ENCODE measurements around the gene CDKN2B-AS1.

CDKN2B-AS1 gene

DNA sequence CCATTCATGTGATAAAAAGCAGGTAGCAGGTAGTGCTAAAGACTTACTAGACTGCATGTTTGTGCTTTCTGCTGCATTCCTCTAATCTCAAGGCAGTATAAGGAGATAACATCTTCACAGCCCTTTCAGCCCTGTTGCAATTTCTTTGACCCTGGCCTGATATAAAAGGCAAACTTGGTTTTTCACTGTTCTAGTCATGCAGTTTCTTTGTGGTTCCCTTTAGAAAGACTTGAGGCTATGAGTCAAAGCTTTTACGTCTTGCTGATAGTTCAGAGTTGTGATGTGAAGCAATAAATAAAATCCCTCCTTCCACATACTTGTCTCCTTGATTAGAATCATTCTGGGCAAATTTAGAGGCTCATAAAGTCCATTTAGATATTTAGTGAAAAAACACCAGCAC, 103.1 kb downstream of the CDKN2B-AS1 start:
- peak; percentile 86 for DNase-seq

DNA sequence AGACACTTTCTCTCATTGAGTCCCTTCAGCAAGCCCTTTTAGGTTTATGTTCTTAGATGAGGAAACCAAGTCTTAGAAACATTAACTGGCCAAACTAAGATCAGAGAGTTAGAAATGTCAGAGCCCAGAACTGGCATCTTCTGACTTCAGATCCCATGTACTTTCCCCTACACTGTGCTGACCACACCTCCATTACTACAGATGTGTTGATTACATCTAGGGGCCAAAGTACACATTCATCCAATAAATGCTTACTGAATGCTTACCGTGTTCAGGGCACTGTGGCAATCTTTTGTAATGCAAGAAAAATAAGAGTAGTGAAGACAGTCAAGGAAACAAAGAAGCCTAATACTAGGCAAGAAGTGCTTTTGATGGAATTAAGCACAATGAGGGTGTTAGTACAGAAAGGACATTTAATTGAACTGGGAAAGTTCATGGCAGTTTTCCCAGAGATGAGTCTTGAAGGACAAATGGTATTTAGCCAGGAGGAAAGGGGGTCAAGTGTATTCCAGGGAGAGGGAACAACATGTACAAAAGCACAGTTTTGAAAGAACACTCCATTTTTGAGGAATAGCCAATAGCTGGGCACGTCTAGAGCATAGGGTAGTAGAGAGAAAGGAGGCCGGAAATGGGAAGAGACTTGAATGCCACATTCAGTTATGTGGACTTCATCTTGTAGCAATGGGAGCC, 104.2 kb downstream of the CDKN2B-AS1 start:
- no peak for DNase-seq

DNA sequence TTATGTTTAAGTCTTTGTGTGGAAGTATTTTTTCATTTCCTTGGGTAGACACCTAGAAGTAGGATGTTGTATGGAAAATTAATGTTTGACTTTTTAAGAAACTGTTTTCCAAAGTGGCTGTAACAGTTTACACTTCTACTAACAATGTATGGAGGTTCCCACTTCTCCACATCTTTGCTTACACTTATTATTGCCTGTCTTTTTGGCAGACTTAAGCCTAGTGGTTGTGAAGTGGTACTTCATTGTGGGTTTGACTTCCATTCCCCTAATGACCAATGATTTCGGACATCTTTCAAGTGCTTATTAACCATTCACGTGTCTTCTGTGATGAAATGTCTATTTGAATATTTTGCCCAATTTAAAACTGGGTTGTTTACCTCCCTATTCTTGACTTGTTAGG, 106.0 kb downstream of the CDKN2B-AS1 start:
- DNase-seq: no peak

DNA sequence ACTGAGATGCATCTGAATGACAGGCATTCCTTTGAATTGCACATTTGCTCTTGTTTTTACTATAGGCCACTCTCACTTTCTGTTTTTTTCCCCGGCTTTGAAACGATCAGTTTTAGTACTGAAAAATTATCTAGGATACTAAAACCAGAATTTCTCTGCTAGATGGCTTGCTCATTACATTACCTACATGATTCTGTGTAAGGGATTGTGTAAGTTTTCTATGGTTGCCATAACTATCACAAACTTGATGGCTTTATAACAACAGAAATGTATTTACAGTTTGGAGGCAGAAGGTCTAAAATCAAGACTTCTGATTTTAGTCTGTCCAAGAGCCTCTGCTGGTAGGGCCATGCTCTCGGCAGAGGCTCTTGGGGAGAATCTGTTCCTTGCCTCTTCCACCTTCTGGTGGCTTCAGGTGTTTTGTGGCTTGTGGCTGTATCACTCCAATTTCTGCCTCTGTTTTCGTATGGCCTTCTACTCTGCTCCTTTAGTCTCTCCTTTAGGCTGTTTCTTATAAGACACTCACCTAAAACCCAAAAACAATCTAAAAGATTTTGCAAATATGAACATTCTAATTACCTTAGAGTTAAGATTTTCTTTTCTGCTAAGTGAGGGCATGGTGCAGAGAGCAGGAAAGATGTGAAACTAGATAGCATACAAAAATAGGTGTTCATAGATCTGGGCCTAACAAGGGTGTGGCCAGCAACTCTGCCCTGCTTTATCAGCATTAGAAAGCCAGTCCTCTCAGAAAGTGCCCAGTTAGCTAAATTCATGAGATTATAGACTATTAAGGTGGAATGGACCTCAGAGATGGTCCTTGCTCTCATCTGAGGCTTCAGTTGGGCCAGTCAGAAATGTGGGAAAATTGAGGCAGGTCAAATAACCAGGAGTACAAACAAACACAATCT, 107.8 kb downstream of the CDKN2B-AS1 start:
- DNase-seq: no peak

DNA sequence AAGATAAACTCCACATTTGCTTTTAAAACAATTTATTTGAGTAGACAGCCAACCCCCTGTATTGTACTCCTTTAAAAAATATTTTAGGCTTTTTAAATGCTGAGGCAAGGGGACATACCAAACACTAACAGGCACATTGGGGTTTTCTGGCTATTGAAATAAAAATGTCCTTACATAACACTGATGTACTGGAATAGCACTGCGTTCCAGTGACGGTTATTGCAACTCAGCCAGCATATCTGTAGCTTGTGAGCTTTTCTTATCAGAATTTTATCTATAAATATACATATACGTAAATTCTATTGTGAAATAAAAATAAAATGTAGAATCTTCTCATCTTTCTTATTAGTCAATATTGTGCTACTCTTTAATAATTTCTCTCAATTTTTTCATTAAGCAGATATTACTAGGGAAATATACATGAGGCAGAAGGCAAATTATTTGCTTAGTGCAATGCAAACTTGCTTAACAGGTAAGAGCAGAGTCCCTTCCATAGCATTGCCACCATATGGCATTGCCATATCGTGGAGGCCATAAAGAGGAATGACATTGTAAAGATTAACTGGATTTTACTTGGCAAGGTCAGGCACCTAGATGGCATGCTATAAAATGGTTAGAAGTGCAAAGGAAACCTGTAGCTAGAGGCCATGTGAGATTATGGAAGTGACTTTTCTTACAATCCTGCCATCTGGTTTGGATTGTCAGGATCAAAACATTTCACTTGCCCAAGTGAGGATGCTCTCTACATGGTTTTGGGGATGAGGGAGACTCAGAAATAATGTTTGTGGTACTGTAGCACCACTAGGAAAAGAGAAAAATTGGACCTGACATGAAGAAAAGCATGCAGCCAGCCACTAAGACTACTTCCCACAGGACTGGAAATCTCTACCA, 109.3 kb downstream of the CDKN2B-AS1 start:
- peak; percentile 67 for DNase-seq

DNA sequence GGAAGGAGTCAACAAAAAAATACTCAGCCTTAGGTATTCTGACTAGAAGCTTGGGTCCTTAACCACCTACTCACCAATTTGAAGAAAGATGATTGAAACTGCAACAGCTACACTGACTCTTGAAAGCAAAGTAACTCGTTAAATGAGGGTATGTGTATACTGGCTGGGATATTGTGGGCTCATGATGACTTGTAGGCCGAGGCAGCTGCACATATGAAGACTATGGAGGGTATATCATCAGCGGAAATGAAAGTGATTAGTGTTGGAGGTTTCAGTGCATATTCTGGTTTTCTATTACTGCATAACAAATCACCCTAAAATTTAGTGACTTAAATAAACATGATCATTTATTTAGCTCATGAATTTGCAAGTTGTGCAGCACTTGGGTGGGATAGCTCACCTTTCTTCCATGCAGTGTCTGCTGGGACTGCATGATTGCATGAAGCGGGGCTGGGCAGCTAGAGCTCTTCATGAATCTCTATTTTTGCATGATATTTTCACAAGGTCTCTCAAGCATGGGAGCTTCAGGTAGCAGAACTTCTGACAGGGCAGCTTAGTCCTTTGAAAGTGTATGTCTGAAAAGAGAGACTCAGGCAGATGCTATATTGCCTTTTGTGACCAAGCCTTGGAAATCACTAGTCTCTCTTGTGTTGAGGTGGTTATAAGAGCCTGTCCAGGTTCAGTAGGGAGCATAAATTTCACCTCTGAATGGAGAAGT, 110.6 kb downstream of the CDKN2B-AS1 start:
- no peak for DNase-seq

DNA sequence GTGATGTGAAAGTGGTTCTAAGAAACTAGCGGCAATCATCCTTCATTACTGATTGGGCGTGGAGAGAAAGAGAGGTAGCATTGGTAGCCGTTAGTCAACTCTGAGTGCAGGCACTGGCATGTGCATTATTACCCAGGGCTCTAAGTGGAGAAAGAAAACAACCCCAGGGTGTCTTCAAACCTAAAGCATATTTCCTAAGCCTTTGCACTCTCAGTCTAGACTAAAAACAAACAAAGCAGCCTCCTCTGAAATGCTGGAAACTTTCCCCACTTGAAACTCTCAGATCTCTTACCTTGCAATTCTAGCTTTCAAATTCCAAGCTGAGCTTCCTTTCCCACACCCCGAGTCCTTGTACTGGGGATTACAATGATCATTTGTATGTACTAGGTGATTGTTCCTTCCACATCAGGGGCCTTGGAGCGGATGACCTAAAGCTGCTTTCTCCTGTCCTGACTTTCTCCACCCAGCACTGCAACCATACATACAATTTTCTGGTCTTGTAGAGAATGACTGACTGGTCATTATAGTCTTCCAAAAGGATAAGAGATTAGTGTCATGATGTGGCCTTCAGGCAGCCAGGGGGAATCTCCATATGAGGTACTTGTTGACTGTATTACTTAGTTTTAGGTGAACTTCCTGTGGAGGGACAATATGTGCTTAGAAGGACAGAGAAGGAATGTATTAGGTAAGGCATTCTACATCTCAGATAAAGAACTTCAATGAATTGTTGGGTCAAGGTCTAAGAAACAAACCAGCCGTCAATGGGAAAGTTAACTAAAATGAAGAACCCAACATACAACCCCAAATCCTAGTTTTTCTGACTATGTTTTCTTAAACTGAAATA, 112.8 kb downstream of the CDKN2B-AS1 start:
- DNase-seq: peak; percentile 69

DNA sequence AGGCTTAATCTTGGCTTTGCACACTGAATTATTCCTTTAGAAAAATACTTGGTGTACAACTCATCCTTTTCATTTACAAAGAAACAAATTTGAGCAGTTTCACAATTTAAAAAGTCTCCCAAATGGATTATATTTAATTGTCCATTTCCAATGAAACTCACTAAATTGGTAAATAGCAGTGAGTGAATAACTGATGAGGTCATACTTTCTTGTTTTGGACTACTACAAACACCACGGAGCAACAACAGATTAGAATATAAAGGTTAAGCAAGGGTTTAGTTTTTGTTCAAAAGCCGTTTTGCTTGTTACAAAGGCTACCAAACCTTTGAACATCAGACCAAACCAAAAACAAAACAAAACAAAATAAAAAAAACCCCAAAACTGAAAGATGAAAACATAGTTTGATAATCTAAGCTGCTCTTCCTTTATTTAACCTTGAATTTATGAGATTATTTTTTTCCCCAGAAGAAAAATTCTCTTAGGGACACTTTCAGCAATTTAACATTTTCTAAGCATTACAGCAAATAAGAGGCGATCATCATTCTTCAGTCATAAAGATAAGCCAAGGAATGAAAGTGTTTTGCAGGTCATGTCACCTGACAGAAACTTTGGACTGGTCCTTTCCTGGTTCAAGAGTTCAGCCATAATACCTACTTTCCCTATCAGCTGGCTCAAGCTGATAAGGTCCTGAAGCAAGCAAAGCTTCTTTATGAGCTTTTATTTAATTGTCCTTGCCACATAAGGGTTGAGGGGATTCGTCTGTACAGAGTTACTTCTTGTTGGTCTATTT, 114.2 kb downstream of the CDKN2B-AS1 start:
- DNase-seq: no peak

DNA sequence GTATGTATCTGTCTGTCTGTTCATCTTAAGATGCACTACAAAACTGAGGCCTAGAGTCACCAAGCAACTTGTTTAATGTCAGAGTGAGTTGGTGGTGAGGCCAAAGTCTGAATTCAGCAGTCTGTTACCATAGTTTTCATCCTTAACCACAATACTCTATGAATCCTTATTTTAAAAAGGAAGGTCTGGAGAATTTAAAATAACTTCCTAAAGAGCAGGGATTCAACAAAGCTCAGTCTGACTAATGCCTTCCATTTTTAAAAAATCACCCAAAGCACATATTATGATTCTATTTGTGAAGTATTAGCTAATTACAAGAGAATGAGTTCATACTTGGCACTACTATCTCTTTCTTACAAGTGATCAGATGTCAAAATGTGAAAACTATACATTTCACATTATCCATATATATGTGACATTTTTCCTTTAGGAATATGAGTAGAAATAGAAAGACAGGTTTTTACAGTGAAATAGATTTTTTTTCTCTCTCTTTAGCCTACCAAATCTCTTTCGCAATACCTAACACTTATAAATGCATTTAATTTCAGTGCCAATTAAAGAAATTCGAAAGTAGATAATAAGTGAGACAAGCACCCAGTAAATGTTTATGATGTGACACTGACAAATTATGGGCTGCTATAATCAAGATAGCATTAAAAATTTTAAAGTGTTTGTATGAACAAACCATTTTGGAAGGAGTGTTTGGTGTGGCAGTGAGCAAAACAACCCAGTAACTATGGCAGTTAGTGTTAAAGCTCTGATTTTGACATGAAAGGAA, 116.8 kb downstream of the CDKN2B-AS1 start:
- DNase-seq: peak; percentile 43

DNA sequence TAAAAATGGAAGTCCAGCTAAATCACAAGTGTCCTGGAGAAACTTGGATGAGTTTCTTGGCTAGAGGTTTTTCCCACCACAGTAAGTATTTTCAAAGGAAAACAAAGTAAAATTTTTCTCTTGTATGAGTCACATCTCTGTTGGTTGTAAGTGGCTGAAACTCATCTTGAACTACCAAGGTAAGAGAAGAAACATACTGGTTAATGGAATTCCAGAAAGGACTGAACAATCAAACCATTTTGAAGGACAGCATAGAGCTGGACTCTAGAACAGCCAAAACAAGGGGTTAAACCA, 117.3 kb downstream of the CDKN2B-AS1 start:
- DNase-seq: peak; percentile 74

DNA sequence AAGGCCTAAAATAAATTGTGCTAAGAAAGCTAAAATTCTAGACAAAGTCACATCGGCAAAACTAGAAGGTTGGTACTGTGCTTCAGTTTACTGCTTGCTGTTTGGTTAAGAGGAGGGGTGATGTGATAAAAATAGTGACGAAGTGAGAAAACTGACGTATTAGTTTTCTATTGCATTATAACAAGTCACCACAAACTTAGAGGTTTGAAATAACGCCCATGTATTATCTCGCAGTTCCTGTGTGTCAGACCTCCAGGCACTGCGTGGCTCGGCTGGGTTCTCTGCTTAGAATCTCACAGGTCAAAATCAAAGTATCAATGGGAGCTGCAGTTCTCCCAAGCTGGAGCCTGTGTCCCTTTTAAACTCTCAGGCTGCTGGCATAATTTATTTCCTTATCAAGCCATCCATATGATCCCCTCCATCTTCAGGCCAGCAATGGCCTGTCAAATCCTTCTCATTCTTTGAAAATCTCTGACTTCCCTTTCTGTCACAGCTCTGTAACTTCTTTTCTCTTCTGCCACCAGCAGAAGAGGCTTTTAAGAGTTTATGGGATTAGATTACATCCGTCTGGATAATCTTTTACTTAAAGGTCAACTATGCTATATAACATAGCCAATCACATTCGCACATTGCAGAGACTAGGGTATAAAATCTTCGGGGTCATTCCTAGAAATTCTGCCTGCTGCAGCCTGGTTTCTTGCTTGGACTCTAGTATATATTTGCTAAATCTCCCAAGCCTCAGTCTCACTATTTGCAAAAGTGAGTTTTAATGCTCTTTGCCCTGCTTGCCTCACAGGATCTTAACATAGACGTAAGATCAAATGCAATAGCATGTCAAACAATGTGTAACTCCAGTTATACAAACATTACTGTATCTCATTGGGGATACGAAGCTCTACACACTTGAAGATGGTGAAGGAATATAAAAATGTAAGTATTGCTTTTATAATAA, 118.6 kb downstream of the CDKN2B-AS1 start:
- no peak for DNase-seq

DNA sequence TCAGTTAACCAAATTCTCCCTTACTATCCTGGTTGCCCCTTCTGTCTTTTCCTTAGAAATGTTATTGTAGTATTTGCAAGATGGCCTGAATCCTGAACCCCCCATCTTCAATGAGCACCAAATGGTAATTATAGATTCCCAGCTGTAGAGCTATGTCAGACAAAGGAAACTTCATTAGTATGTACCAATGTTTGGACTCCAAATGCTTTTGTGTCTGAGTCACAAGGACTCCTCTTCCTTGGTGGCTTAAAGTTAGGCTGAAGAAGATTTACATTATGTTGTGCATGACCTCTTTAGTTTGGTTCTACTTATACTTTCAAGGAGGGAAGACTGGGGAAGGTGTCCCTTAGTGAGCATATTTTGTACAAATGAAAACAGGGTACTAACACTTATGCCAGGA, 120.4 kb downstream of the CDKN2B-AS1 start:
- DNase-seq: peak; percentile 72

DNA sequence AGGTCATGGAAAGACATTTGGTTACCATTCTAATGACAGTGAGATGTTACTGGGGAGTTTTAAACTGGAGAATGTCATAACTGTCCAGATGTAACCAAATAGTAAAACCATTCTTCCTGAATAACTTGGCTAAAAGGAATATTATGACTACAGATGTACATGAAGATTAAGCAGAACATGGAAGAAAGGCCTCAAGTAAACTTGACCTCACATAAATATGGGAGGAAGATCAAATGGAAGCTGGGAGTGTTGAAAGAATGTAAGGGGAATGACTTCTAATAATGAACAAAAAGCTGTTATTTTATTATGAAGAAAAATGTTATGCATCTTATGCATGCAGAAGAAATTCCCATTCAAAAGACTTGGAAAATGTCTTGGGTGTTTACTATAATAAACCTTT, 122.2 kb downstream of the CDKN2B-AS1 start:
- DNase-seq: peak; percentile 70

DNA sequence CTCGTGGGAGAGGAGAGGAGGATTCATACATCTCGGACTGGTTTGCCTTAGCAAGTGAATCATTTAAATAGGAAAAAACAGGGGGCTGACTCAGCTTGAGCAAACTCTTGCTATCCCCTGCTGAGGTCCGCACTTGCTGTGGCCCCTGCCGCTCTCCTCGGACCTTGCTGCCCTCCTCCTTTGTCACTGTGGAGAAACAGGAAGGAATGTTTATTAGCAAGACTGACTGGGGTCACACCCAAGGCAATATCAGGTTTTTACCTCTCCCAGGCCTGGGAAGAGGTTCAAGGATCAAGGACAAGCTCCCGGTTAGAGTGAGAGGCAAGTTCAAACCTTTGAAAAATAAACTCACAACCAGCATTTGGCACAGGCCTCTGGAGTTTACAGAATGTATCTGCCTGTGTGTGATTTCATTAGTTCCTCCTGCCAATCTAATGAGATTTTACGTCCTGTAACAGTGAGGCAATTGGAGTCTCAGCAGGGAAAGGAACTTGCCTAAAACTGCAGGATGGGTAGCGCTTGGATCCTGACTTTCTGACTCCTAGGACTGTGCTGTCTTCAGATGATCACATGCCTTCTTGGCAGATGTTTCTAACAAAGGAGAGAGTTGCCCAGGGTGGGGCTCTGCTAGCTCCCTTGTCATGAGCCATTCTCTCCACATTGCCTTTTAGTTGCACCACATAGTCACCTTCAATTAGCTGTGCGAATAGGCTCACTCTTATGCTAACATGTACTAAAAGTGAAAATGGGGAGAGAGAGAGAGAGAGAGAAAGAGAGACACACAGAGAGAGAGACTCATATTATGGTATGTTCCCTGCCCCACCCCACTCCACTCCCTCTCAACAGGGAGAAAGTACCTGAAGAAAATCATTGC, 123.2 kb downstream of the CDKN2B-AS1 start:
- peak; percentile 51 for DNase-seq

DNA sequence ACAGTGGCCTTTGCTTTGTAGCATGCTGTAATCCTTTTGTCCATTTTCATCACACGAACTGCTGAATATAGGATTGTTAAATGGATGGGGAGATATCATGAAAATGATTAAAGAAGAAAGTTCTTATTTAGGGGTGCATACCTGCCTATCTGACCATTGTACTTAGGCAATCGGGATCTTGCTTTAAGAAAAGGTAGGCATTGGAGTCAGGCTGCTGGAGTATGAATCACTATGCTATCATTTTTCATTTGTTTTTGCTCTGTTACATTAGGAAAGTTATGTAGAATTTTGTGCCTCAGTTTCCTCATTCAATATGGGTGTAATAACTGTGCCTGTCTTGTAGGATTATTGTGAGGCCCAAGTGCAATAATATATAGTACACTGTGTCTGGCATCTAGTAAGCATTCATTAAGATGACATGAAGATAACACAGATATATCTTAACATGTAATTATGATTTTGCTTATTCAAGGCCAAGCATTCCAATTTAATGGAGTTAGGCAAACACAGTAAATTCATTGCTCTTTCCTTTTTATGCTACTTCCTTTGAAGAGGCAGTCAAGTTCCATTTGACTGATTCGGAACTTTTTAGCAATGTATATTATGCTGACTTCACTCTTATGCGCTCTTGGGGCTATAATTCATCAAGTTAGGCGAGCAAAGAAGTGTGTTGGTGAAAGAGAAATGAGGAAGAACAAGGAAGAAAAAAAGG, 124.4 kb downstream of the CDKN2B-AS1 start:
- no peak for DNase-seq

DNA sequence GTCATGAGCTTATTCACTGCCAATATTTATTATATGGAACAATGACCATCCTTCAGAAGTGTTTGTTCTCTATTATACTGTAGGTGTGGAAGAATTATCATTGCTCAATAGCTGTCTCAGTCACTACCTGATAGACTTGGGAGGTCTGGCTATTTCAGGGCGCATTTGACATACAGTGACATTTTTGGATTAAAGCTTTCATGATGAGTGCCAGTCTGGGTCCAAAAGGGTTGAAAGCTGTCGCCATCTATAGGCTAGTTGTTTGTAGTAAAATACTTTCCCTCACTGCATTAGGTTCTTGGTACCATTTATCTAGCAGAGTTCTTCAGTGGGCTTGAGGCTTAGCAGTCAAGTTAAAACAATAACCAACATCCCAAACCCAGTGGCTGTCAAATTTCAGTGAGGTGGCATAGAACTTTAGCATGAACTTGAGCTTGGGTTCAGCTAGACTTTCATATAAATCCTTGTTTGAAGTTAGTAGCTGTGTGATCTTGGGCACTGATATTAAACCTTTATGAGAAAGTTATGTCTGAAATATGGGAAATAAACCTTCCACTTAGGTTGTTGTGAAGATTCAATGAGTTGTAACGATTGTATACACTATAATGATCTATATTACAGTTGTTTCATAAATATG, 125.0 kb downstream of the CDKN2B-AS1 start:
- DNase-seq: peak; percentile 41
